ENCODE measurements around the gene PRRC2B.
"Not testable (repeated sequence)": the region's sequence is repeated elsewhere in the genome, so short reads cannot be mapped to it uniquely, and the experiment has no call there.

Gene PRRC2B

GRCh38 chr9:131393622-131394463, at the start of gene PRRC2B:
Gene PRRC2B (plus strand): TSS chr9:131394086. CDS start chr9:131430145, 36,059 bp downstream.
- peak; percentile 73 for DNase-seq (ENCODE audit: low read depth, low spot score)
- TF ChIP-seq CTCF (IDR thresholded peaks at IDR 0.05; ENCODE audit: low read depth, low read length), result peak; percentile 37
- in situ Hi-C loops (cut with HindIII; ENCODE audit: low sequenced_read_pairs), result no loop called here
- peak within 1 kb of the TSS; percentile 72 for H3K4me3 ChIP-seq (ENCODE audit: low read depth, low read length)

GRCh38 chr9:131344931-131345535, 48.9 kb upstream of the PRRC2B start:
- in situ Hi-C loops (cut with HindIII; ENCODE audit: low sequenced_read_pairs); DNase-seq (ENCODE audit: low read depth, low spot score); H3K4me3 ChIP-seq (ENCODE audit: low read depth, low read length): not testable (repeated sequence)

GRCh38 chr9:131346559-131346958, 47.3 kb upstream of the PRRC2B start:
- no peak for TF ChIP-seq CTCF (IDR thresholded peaks at IDR 0.05; ENCODE audit: low read depth, low read length)
- in situ Hi-C loops (cut with HindIII; ENCODE audit: low sequenced_read_pairs), result no loop called here

GRCh38 chr9:131347376-131348020, 46.4 kb upstream of the PRRC2B start:
- no peak overlapping the region for H3K4me3 ChIP-seq (ENCODE audit: low read depth, low read length)
- in situ Hi-C loops (cut with HindIII; ENCODE audit: low sequenced_read_pairs), result no loop called here
- no peak for TF ChIP-seq CTCF (IDR thresholded peaks at IDR 0.05; ENCODE audit: low read depth, low read length)
- DNase-seq (ENCODE audit: low read depth, low spot score), result no peak

More at GRCh38 chr9:131346559-131346958, 47.3 kb upstream of the PRRC2B start:
- no peak overlapping the region for H3K4me3 ChIP-seq (ENCODE audit: low read depth, low read length)
- no peak for DNase-seq (ENCODE audit: low read depth, low spot score)

GRCh38 chr9:131348631-131349521, 45.0 kb upstream of the PRRC2B start:
- in situ Hi-C loops (cut with HindIII; ENCODE audit: low sequenced_read_pairs), result no loop called here
- DNase-seq (ENCODE audit: low read depth, low spot score), result no peak
- TF ChIP-seq CTCF (IDR thresholded peaks at IDR 0.05; ENCODE audit: low read depth, low read length), result peak; percentile 14
- no peak overlapping the region for H3K4me3 ChIP-seq (ENCODE audit: low read depth, low read length)

GRCh38 chr9:131349522-131349880, 44.4 kb upstream of the PRRC2B start:
- no peak overlapping the region for H3K4me3 ChIP-seq (ENCODE audit: low read depth, low read length)
- no peak for DNase-seq (ENCODE audit: low read depth, low spot score)
- no peak for TF ChIP-seq CTCF (IDR thresholded peaks at IDR 0.05; ENCODE audit: low read depth, low read length)
- in situ Hi-C loops (cut with HindIII; ENCODE audit: low sequenced_read_pairs), result no loop called here

All from astrocyte of the spinal cord (primary cell).